ENCODE data around the gene FAM124B. TPM values are rescaled to one million over a fixed set of nuclear protein-coding genes. Genes with fewer than 3 reads are reported as not detected.

The FAM124B gene
- total and polyA plus RNA-seq, 4 donors = 0.30 to 2.5 (median 0.42) TPM

GRCh38 chr2:224328798-224329197 lies 73.1 kb downstream of the FAM124B start (continued):
- TF ChIP-seq REST (IDR thresholded peaks at IDR 0.05) (no peak), RXRA (IDR thresholded peaks at IDR 0.05) (no peak), JUND (IDR thresholded peaks at IDR 0.05) (no peak), FOXA2 (IDR thresholded peaks at IDR 0.05) (no peak), RAD21 (IDR thresholded peaks at IDR 0.05) (no peak), ZBTB33 (IDR thresholded peaks at IDR 0.05) (no peak), ATF3 (IDR thresholded peaks at IDR 0.05) (no peak)

Other genes starting within 250 kb of the FAM124B start
- 10 to 100 TPM; 37.4 to 48.9 TPM for gene CUL3, start 183.3 kb upstream of the FAM124B start, total RNA-seq
- gene CUL3, start 183.3 kb upstream of the FAM124B start, polyA plus RNA-seq = 10 to 100 TPM; 24.7 to 28.8 TPM